RPMI8226 (cell line): Measurements from ENCODE around the gene MMD.

Experiments used
- DNase-seq: peaks from one replicate; pipeline ENCODE4 v3.0.0-alpha.2; 2015

MMD gene

DNA sequence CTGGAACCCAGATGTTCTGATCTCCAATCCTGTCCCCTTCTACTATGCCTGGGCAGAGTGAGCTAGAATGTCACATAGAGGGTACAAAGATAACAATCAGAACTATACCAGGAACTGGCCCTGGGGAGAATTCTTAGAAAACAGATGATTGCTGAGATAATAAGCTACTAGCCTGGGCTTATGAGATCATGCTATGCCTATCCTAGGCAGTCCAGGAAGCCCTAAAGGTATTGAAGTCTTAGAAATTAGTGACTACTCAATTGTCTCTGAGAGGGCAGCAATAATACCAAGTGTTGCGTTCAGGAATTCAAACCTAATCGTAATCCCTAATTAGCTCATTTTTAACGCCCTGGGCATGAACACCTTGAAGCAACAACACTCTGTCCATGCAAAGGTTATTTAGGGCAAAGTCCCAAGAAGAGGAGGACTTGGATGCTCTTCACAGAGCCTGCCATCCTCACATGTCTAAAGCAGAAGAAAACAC is 77.1 kb downstream of the MMD start:
- DNase-seq = no peak

DNA sequence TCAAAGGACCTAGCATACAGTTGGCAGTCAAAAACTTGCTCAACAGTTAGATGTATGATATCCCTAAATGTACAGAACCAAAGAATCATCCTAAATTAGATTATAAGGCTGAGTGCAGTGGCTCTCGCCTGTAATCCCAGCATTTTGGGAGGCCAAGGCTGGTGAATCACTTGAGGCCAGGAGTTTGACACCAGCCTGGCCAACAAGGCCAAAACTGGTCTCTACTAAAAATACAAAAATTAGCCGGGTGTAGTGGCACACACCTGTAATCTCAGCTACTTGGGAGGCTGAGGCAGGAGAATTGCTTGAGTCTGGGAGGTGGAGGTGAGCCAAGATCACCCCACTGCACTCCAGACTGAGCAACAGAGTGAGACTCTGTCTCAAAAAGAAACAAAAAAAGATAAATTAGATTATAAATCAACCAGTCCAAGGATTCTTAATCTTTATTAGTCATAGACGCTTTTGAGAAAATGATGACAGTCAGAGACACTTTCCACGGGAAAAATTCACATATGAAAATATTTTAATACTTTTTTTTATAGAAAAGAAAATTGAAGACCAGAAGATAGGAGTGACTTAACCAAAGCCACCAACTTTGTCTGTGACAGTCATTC is 77.6 kb downstream of the MMD start:
- DNase-seq = no peak

DNA sequence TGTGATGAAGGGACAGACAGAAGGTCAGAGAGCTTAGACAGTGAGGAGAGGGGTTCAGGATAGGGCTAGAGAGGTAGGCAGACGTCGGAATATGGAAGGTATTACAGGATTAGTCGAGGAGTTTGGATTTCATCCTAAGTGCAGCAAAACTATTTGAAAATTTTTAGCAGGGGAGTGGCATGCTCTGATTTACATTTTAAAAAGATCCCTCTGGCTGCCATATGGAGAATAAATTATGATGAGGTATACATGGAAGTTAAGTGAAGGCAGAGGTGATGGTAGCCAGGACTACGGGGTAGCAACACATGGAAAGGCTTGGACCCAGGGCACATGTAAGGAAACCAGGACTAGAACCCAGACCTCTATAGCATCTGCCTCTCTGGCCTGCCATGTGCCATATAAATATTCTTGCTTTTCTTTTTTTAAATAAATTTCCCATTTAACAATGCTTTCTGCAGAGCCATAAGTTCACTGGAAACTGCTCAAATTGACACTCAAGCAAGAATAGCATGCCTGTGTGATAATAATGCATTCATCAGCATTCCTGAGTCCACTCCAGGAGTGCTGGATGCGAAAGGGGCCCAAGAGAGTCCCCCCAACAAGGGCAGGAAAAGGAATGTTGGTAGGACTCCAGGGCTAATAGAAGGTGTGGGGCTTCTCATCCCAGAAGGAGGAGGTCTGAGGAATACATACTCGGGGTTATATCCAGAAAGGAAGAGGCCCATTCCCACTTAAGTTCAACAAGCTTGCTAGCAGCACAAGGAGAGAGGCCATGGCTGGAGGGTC is 78.6 kb downstream of the MMD start:
- DNase-seq = no peak
